ENCODE results near the gene TOM1. TPM values are rescaled to one million over a fixed set of nuclear protein-coding genes. Genes with fewer than 3 reads are reported as not detected.
A peak's percentile ranks its signal among the peaks of the same experiment; 100 is the strongest.

The TOM1 gene
- total and polyA plus RNA-seq, 2 of the 13 experiments (the other 11 are each of a cell fraction or from before 2014, with no cell fraction given) = 30.8 to 87.3 TPM

- TF ChIP-seq SMYD3 (CRISPR knock-in tag; IDR thresholded peaks at IDR 0.05) (no peak), PLRG1 (conservative IDR thresholded peaks at IDR 0.05) (no peak), HOXA9 (CRISPR knock-in tag; IDR thresholded peaks at IDR 0.05; ENCODE audit: borderline replicate concordance) (no peak), MYPOP (CRISPR knock-in tag; IDR thresholded peaks at IDR 0.05) (peak; percentile 89; the same call in 1 of the 2 replicates), MIER2 (CRISPR knock-in tag; IDR thresholded peaks at IDR 0.05) (peak; percentile 82; the same call in 1 of the 2 replicates), MAFF (IDR thresholded peaks at IDR 0.05; ENCODE audit: low read depth, low read length) (no peak), JUND (CRISPR knock-in tag; IDR thresholded peaks at IDR 0.05) (peak; percentile 60; the same call in 1 of the 2 replicates), SIN3A (IDR thresholded peaks at IDR 0.05; ENCODE audit: borderline replicate concordance, low read depth, low read length) (peak; percentile 85), ZNF777 (CRISPR knock-in tag; IDR thresholded peaks at IDR 0.05) (no peak), MXD1 (CRISPR knock-in tag; IDR thresholded peaks at IDR 0.05) (peak; percentile 74), TP53 (CRISPR knock-in tag; conservative IDR thresholded peaks at IDR 0.05) (no peak; the same call in 1 of the 2 replicates), TFE3 (CRISPR knock-in tag; IDR thresholded peaks at IDR 0.05) (peak; percentile 100), ZBTB20 (CRISPR knock-in tag; IDR thresholded peaks at IDR 0.05; ENCODE audit: borderline replicate concordance, low read depth) (peak; percentile 90; the same call in 1 of the 2 replicates), POLR2AphosphoS2 (IDR thresholded peaks at IDR 0.05; ENCODE audit: low read depth, low read length) (0 out of 2 replicates have a peak, but pooled peaks have one; percentile 55), STAG1 (CRISPR knock-in tag; IDR thresholded peaks at IDR 0.05) (peak; percentile 38), ZNF446 (CRISPR knock-in tag; IDR thresholded peaks at IDR 0.05) (no peak), NONO (IDR thresholded peaks at IDR 0.05) (no peak), NONO (CRISPR knock-in tag; conservative IDR thresholded peaks at IDR 0.05) (peak; percentile 94), PAWR (CRISPR knock-in tag; IDR thresholded peaks at IDR 0.05; ENCODE audit: borderline replicate concordance) (no peak), SUZ12 (IDR thresholded peaks at IDR 0.05; ENCODE audit: low read depth, low read length) (no peak), SP4 (CRISPR knock-in tag; IDR thresholded peaks at IDR 0.05) (peak; percentile 72), SRSF9 (IDR thresholded peaks at IDR 0.05; ENCODE audit: borderline replicate concordance, insufficient read depth, low read depth, low read length, poor library complexity, severe bottlenecking) (no peak), YEATS4 (CRISPR knock-in tag; IDR thresholded peaks at IDR 0.05; ENCODE audit: borderline replicate concordance) (peak; percentile 92), THAP8 (CRISPR knock-in tag; IDR thresholded peaks at IDR 0.05; ENCODE audit: borderline replicate concordance) (no peak), ZNF343 (CRISPR knock-in tag; IDR thresholded peaks at IDR 0.05) (peak; percentile 93), ELF4 (CRISPR knock-in tag; IDR thresholded peaks at IDR 0.05; ENCODE audit: borderline replicate concordance) (no peak), NCOA5 (CRISPR knock-in tag; IDR thresholded peaks at IDR 0.05) (no peak), NAIF1 (CRISPR knock-in tag; IDR thresholded peaks at IDR 0.05; ENCODE audit: borderline replicate concordance) (no peak), SNRNP70 (IDR thresholded peaks at IDR 0.05; ENCODE audit: low read depth, low read length) (no peak)
Observed at GRCh38 chr22:35328472-35328885, 28.8 kb downstream of the TOM1 start (continued).
